ENCODE results near the gene SOX5. TPM values are rescaled to one million over a fixed set of nuclear protein-coding genes. Genes with fewer than 3 reads are reported as not detected.

The SOX5 gene
- total RNA-seq, 2 experiments from 2014 or later: not detected

GRCh38 chr12:23670684-23671083, 278.8 kb downstream of the SOX5 start:
- H3K4me3 Mint-ChIP-seq: no peak overlapping the region
- ChIA-PET POLR2A (no interaction called here), CTCF (interaction anchor here (1.1 kb wide), 1 partner anchor 11 kb away, joined by 3 read pairs; no protein-coding TSS in a partner anchor)
- DNase-seq: no peak
- H3K27ac Mint-ChIP-seq: no peak overlapping the region
- no peaks in the 10 kb centered on the region for H3K36me3 Mint-ChIP-seq (ENCODE audit: low read depth)
- H3K27me3 Mint-ChIP-seq: no peaks in the 10 kb centered on the region
- no peaks in the 10 kb centered on the region for H3K9me3 Mint-ChIP-seq
- no peaks in the 10 kb centered on the region for H3K4me1 Mint-ChIP-seq

- Mint-ChIP-seq H3K9me3 (no peaks in the 10 kb centered on the region), H3K4me3 (no peak overlapping the region), H3K27ac (no peak overlapping the region), H3K36me3 (ENCODE audit: low read depth) (no peaks in the 10 kb centered on the region), H3K27me3 (no peaks in the 10 kb centered on the region), H3K4me1 (no peaks in the 10 kb centered on the region)
- CTCF ChIA-PET: interaction anchor here (1.1 kb wide), 1 partner anchor 12 kb away, joined by 3 read pairs; no protein-coding TSS in a partner anchor
- DNase-seq: no peak
- POLR2A ChIA-PET: no interaction called here
Observed at GRCh38 chr12:23669691-23670090, 279.8 kb downstream of the SOX5 start.

DNA sequence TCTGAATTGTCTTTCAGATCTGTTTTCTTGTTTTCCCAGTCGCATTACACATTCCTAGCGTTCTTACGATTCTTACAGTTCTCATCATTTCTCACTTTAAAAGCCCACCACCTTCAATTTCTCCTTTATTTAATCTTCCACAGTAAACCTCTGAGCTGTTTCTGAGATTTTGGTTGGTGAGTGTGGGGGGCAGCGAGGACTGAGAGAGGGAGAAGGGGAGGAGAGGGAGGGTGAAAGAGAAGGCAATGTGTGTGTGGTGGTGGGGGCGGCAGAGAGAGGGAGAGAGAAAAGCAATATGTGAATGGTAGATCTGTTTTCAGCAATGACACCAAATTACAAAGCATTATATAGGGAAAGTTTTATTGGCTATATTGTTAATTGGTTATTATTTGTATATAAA, 282.6 kb downstream of the SOX5 start:
- ChIA-PET CTCF (no interaction called here), POLR2A (no interaction called here)
- no peaks in the 10 kb centered on the region for H3K4me1 Mint-ChIP-seq
- no peak overlapping the region for H3K4me3 Mint-ChIP-seq
- H3K27ac Mint-ChIP-seq: no peak overlapping the region
- no peaks in the 10 kb centered on the region for H3K9me3 Mint-ChIP-seq
- H3K36me3 Mint-ChIP-seq (ENCODE audit: low read depth): no peaks in the 10 kb centered on the region
- no peaks in the 10 kb centered on the region for H3K27me3 Mint-ChIP-seq
- no peak for DNase-seq

DNA sequence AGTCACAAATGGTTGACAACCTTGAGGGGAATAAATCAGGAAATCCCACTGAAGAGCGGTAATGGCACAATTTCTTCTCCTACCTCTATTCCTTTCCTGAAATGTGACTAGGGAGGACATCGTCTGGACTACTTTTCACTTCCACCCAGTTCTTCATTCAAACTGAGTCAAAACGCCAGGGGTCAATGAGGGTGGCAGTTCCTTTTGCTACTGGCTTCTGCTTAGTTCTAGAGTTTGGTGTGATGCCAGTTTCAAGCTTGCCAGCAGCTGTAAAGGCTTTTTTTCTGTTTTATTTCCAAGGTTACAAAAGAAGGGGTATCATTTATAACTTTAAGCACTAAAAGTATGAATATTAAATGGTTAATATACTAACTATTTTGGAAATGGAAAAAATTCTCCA, 286.5 kb downstream of the SOX5 start:
- Mint-ChIP-seq H3K27me3 (no peaks in the 10 kb centered on the region), H3K4me1 (no peaks in the 10 kb centered on the region), H3K4me3 (no peak overlapping the region), H3K27ac (no peak overlapping the region), H3K36me3 (ENCODE audit: low read depth) (no peaks in the 10 kb centered on the region), H3K9me3 (no peaks in the 10 kb centered on the region)
- no peak for DNase-seq
- ChIA-PET POLR2A (no interaction called here), CTCF (no interaction called here)

GRCh38 chr12:23659131-23659530, 290.3 kb downstream of the SOX5 start:
- no peak overlapping the region for H3K4me3 Mint-ChIP-seq
- H3K27ac Mint-ChIP-seq: no peak overlapping the region
- POLR2A ChIA-PET: no interaction called here
- H3K9me3 Mint-ChIP-seq: no peaks in the 10 kb centered on the region
- H3K36me3 Mint-ChIP-seq (ENCODE audit: low read depth): no peaks in the 10 kb centered on the region
- no peaks in the 10 kb centered on the region for H3K4me1 Mint-ChIP-seq
- no peak for DNase-seq
- H3K27me3 Mint-ChIP-seq: no peaks in the 10 kb centered on the region
- CTCF ChIA-PET: interaction anchor here (0.6 kb wide), 1 partner anchor 623 kb away, joined by 3 read pairs; no protein-coding TSS in a partner anchor

DNA sequence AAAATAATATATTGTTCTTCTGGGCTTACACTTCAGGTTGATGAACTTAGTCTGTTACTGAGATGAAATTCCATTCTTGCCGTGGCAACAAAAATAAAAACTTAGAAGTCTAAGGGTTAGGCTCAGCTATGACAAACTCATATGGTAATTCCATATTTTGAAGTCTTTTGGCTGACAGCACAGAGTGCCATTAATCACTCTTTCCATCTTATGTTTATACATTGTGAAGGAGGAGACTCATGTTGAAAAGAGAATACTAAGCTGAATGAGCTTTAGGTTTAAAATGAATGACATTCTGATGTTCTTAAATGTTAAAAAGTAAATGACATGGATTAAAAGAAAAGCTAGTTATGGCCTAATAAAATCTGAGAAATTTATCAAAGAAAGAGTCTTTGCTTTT, 291.9 kb downstream of the SOX5 start:
- no peaks in the 10 kb centered on the region for H3K9me3 Mint-ChIP-seq
- ChIA-PET POLR2A (no interaction called here), CTCF (no interaction called here)
- no peaks in the 10 kb centered on the region for H3K36me3 Mint-ChIP-seq (ENCODE audit: low read depth)
- DNase-seq: no peak
- no peaks in the 10 kb centered on the region for H3K4me1 Mint-ChIP-seq
- H3K27ac Mint-ChIP-seq: no peak overlapping the region
- no peaks in the 10 kb centered on the region for H3K27me3 Mint-ChIP-seq
- H3K4me3 Mint-ChIP-seq: no peak overlapping the region

DNA sequence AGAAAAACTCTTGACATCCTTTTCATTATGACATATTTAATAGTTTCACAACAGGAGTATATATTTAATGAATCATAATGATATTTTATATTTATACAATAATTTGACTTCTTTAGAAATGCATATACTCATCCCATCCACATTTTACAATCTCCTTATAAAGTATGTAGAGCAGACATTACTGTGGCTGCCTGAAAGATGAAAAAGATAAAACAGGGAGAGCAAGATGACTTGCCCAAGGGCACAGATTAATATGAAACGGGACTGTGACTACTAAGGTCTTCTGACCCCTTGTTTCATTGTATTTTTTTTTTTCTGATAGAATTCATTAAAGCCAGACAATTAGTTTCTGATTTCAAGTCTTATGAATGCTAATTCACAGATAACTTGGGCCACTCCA, 293.6 kb downstream of the SOX5 start:
- H3K27ac Mint-ChIP-seq: no peak overlapping the region

GRCh38 chr12:23655112-23655511, 294.4 kb downstream of the SOX5 start:
- POLR2A ChIA-PET: no interaction called here
- H3K27ac Mint-ChIP-seq: no peak overlapping the region
- CTCF ChIA-PET: no interaction called here
- H3K36me3 Mint-ChIP-seq (ENCODE audit: low read depth): no peaks in the 10 kb centered on the region
- DNase-seq: no peak
- H3K9me3 Mint-ChIP-seq: no peaks in the 10 kb centered on the region
- no peaks in the 10 kb centered on the region for H3K4me1 Mint-ChIP-seq
- no peaks in the 10 kb centered on the region for H3K27me3 Mint-ChIP-seq
- H3K4me3 Mint-ChIP-seq: no peak overlapping the region

More for the DNA sequence above, 293.6 kb downstream of the SOX5 start:
- ChIA-PET CTCF (no interaction called here), POLR2A (no interaction called here)
- Mint-ChIP-seq H3K4me3 (no peak overlapping the region), H3K27me3 (no peaks in the 10 kb centered on the region), H3K9me3 (no peaks in the 10 kb centered on the region), H3K36me3 (ENCODE audit: low read depth) (no peaks in the 10 kb centered on the region), H3K4me1 (no peaks in the 10 kb centered on the region)
- no peak for DNase-seq

- no peaks in the 10 kb centered on the region for H3K36me3 Mint-ChIP-seq (ENCODE audit: low read depth)
- CTCF ChIA-PET: no interaction called here
- H3K9me3 Mint-ChIP-seq: peaks cover 3% of the 10 kb centered on the region
- H3K27ac Mint-ChIP-seq: no peak overlapping the region
- no peaks in the 10 kb centered on the region for H3K4me1 Mint-ChIP-seq
- POLR2A ChIA-PET: no interaction called here
- DNase-seq: no peak
- H3K4me3 Mint-ChIP-seq: no peak overlapping the region
- no peaks in the 10 kb centered on the region for H3K27me3 Mint-ChIP-seq
Observed at GRCh38 chr12:23648546-23648945, 300.9 kb downstream of the SOX5 start.

DNA sequence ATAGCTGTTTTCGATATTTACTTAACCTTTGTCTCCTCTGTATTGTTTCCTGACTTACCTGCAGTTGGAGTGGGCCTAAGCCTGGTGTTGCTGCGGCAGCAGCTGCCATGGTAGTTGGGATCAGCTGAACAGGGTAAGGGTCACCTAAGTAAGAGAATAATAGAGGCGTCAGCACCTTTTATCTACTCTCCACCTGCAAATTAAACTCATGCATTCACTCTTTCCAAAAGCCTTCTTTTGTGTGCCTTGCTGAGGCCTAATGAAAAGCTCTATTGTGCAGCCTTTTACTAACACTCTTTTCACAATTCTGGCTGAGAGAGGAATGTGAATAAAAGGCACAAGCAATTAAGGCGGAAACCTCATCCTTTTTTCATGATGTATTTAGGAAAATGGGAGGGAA, 308.7 kb downstream of the SOX5 start:
- POLR2A ChIA-PET: no interaction called here
- Mint-ChIP-seq H3K27me3 (no peaks in the 10 kb centered on the region), H3K36me3 (ENCODE audit: low read depth) (no peaks in the 10 kb centered on the region), H3K4me1 (no peaks in the 10 kb centered on the region), H3K9me3 (no peaks in the 10 kb centered on the region), H3K27ac (no peak overlapping the region), H3K4me3 (no peak overlapping the region)
- CTCF ChIA-PET: no interaction called here
- DNase-seq: no peak

DNA sequence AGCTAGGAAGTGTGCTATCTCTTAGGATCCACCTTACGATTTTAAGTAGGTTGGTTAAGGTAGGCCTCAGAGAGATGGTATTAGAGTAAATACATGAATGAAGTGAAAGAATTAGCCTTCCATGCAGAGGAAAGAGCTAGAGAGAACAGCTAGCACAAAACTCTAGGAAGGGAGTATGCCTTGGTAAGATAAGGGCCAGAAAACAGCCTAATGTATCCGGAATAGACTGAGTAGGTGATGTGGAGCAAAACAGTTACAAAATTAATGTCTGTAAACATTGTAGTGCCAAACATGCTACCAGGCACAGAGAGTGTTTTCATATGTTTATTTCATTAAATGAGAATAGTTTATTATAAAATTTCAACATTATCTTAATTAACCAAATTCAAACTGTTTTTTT, 315.1 kb downstream of the SOX5 start:
- POLR2A ChIA-PET: no interaction called here

GRCh38 chr12:23631786-23632377, 317.6 kb downstream of the SOX5 start:
- Mint-ChIP-seq H3K27ac (no peak overlapping the region), H3K4me1 (no peaks in the 10 kb centered on the region), H3K36me3 (ENCODE audit: low read depth) (no peaks in the 10 kb centered on the region), H3K4me3 (no peak overlapping the region), H3K27me3 (no peaks in the 10 kb centered on the region), H3K9me3 (no peaks in the 10 kb centered on the region)
- POLR2A ChIA-PET: no interaction called here
- no peak for DNase-seq
- CTCF ChIA-PET: no interaction called here

More for the DNA sequence above, 315.1 kb downstream of the SOX5 start:
- H3K27me3 Mint-ChIP-seq: no peaks in the 10 kb centered on the region
- H3K4me3 Mint-ChIP-seq: no peak overlapping the region
- no peak for DNase-seq
- CTCF ChIA-PET: no interaction called here
- no peaks in the 10 kb centered on the region for H3K36me3 Mint-ChIP-seq (ENCODE audit: low read depth)
- no peaks in the 10 kb centered on the region for H3K9me3 Mint-ChIP-seq
- no peaks in the 10 kb centered on the region for H3K4me1 Mint-ChIP-seq
- no peak overlapping the region for H3K27ac Mint-ChIP-seq

GRCh38 chr12:23630524-23630923, 318.9 kb downstream of the SOX5 start:
- POLR2A ChIA-PET: no interaction called here
- Mint-ChIP-seq H3K9me3 (peaks cover 2% of the 10 kb centered on the region), H3K36me3 (ENCODE audit: low read depth) (no peaks in the 10 kb centered on the region), H3K27me3 (no peaks in the 10 kb centered on the region), H3K4me3 (no peak overlapping the region), H3K4me1 (no peaks in the 10 kb centered on the region), H3K27ac (no peak overlapping the region)
- DNase-seq: no peak
- CTCF ChIA-PET: no interaction called here

DNA sequence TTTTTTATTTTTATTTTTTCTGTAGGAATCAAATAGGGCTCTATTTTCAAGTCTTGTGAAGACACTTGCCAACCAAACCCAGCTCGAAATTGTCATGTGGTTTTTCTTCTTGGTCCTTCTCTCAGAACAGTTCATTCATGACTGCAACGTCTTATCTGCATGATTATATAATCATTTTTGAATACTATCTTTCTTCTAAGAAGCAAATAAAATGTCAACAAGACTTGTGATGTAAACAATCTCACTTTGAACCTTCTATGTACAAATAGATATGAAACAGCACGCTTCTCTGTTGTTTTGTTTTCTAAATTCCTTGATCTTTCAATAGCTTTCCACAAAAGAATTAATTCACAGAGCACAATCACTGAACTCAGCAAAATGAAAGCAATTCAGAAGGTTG, 320.7 kb downstream of the SOX5 start:
- POLR2A ChIA-PET: no interaction called here
- no peaks in the 10 kb centered on the region for H3K4me1 Mint-ChIP-seq
- H3K4me3 Mint-ChIP-seq: no peak overlapping the region
- H3K27me3 Mint-ChIP-seq: no peaks in the 10 kb centered on the region
- no peak overlapping the region for H3K27ac Mint-ChIP-seq
- no peak for DNase-seq
- CTCF ChIA-PET: no interaction called here
- H3K9me3 Mint-ChIP-seq: peaks cover 2% of the 10 kb centered on the region
- no peaks in the 10 kb centered on the region for H3K36me3 Mint-ChIP-seq (ENCODE audit: low read depth)

Data from activated CD4-positive, alpha-beta T cell treated with anti-CD3 and anti-CD28 coated beads, Interleukin-2, amount 10 ng/mL, durations not matched to agents 7 days and 5 days (primary cell).